Upper lobe of right lung (tissue), 1 donor: ENCODE measurements around the gene ZDHHC18. TPM values are rescaled to one million over a fixed set of nuclear protein-coding genes. Genes with fewer than 3 reads are reported as not detected.
A peak's percentile ranks its signal among the peaks of the same experiment; 100 is the strongest.
"Not testable (repeated sequence)": the region's sequence is repeated elsewhere in the genome, so short reads cannot be mapped to it uniquely, and the experiment has no call there.

Experiments used
- ATAC-seq: fragments of 200-7000 bp; cut with Tn5 transposase; one replicate; pipeline ENCODE4 v1.9.1; 2020; ENCODE audit warnings: mild to moderate bottlenecking, moderate library complexity
- DNase-seq: peaks from one replicate; pipeline ENCODE4 v3.0.0-alpha.2; 2020
- H3K27ac ChIP-seq: fragments of 200-600 bp; one replicate; pipeline ENCODE4 v1.8.0; 2022
- H3K27me3 ChIP-seq: fragments of 200-600 bp; one replicate; pipeline ENCODE4 v1.8.0; 2022; ENCODE audit warnings: mild to moderate bottlenecking
- H3K36me3 ChIP-seq: fragments of 200-600 bp; one replicate; pipeline ENCODE4 v1.8.0; 2022
- H3K4me1 ChIP-seq: fragments of 200-600 bp; one replicate; pipeline ENCODE4 v1.8.0; 2022
- H3K4me3 ChIP-seq: fragments of 200-600 bp; one replicate; pipeline ENCODE4 v1.8.0; 2022; ENCODE audit warnings: mild to moderate bottlenecking
- H3K9me3 ChIP-seq: fragments of 200-600 bp; one replicate; pipeline ENCODE4 v1.8.0; 2022
- CTCF ChIP-seq: fragments of 200-600 bp; IDR thresholded peaks from one replicate; pipeline ENCODE4 v1.8.0; 2022; ENCODE audit warnings: antibody characterized with exemption
- intact Hi-C: fragments of 100-400 bp; cut with DNase I; formaldehyde crosslinking; loops from one replicate; pipeline ENCODE4 v1.11.0; 2022
- total RNA-seq: library from RNA; stranded (reverse); fragmentation: NEBNext Ultra II Directional; extraction: Animal tissue kit (Norgen Biotek cat#: 25700); gene quantifications from one replicate; pipeline ENCODE4 v1.2.1, GENCODE V29; 2021
- donor health status: DM: no; HTN: yes; CAD: no; lungs with severe emphysema.

The ZDHHC18 gene
- total RNA-seq, 1 donor from 2014 or later, result 26.2 TPM

DNA sequence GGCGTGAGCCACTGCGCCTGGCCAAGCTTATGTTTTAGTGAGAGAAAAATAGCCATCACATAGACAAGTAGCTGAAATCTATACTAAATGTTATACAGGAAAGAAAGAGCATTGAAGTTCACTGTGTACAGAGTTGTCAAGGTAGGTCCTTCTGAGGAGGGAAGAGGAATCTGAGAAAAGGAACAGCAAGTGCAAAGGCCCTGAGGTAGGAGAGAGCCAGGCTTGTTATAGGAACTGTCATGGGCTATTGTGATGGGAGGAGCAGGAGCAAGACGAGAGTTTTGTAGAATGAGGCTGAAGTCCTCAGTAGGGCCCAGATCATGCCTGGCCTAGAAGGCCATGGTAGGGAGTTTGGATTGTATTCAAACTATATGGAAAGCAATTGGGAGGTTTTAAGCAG lies 4.6 kb downstream of the ZDHHC18 start:
- Histone ChIP-seq H3K27ac (no peak overlapping the region), H3K9me3 (no peaks in the 10 kb centered on the region), H3K4me1 (peaks cover 34% of the 10 kb centered on the region), H3K27me3 (no peaks in the 10 kb centered on the region), H3K4me3 (no peak overlapping the region), H3K36me3 (peaks cover 41% of the 10 kb centered on the region)
- DNase-seq (no peak), ATAC-seq (no peak)
- intact Hi-C loops, result no loop called here
- TF ChIP-seq CTCF, result no peak

- intact Hi-C loops, result no loop called here
- ATAC-seq (peak; percentile 37), DNase-seq (no peak)
- no peak for TF ChIP-seq CTCF
- Histone ChIP-seq H3K4me1 (peaks cover 32% of the 10 kb centered on the region), H3K4me3 (no peak overlapping the region), H3K27ac (peak overlapping the region; percentile 47), H3K9me3 (no peaks in the 10 kb centered on the region), H3K27me3 (no peaks in the 10 kb centered on the region), H3K36me3 (peaks cover 45% of the 10 kb centered on the region)
Observed at GRCh38 chr1:26831546-26832248, 5.2 kb downstream of the ZDHHC18 start.

- TF ChIP-seq CTCF, result no peak
- H3K27ac ChIP-seq, result peak overlapping the region; percentile 63
- intact Hi-C loops, result no loop called here
Observed at GRCh38 chr1:26832249-26832960, 5.9 kb downstream of the ZDHHC18 start.

GRCh38 chr1:26833432-26834405 lies 7.2 kb downstream of the ZDHHC18 start:
- peaks cover 19% of the 10 kb centered on the region for H3K4me1 ChIP-seq
- H3K4me3 ChIP-seq, result no peak overlapping the region
- peak overlapping the region; percentile 63 for H3K27ac ChIP-seq
- DNase-seq (no peak), ATAC-seq (peak; percentile 64)
- peaks cover 52% of the 10 kb centered on the region for H3K36me3 ChIP-seq
- no peaks in the 10 kb centered on the region for H3K9me3 ChIP-seq
- no peak for TF ChIP-seq CTCF
- H3K27me3 ChIP-seq, result no peaks in the 10 kb centered on the region
- intact Hi-C loops, result no loop called here

More at GRCh38 chr1:26832249-26832960, 5.9 kb downstream of the ZDHHC18 start:
- no peak overlapping the region for H3K4me3 ChIP-seq
- H3K4me1 ChIP-seq, result peaks cover 32% of the 10 kb centered on the region
- ATAC-seq (no peak), DNase-seq (no peak)
- H3K9me3 ChIP-seq, result no peaks in the 10 kb centered on the region
- H3K36me3 ChIP-seq, result peaks cover 46% of the 10 kb centered on the region
- no peaks in the 10 kb centered on the region for H3K27me3 ChIP-seq

- intact Hi-C loops, ATAC-seq, H3K4me3 ChIP-seq, H3K9me3 ChIP-seq, H3K4me1 ChIP-seq, H3K27ac ChIP-seq, H3K27me3 ChIP-seq, DNase-seq: not testable (repeated sequence)
- H3K36me3 ChIP-seq, result peaks cover 58% of the 10 kb centered on the region
Observed at GRCh38 chr1:26837665-26838064, 11.2 kb downstream of the ZDHHC18 start.
